Ovary (tissue), 9 donors: ENCODE data around the gene MAPKAP1. TPM values are rescaled to one million over a fixed set of nuclear protein-coding genes. Genes with fewer than 3 reads are reported as not detected.

Experiments
- DNase-seq, 5 donors: peaks; one replicate each; pipeline ENCODE4 v3.0.0-alpha.2; 2019 to 2020
- H3K27ac ChIP-seq, 2 donors: fragments of 200-600 bp; one replicate each; pipeline versions ENCODE4 v1.5.1 to v1.8.0; 2019 to 2022
- H3K27me3 ChIP-seq: fragments of 200-600 bp; one replicate; pipeline ENCODE4 v1.8.0; 2022
- H3K36me3 ChIP-seq: fragments of 200-600 bp; sonication (generic); one replicate; pipeline ENCODE4 v1.5.1; 2019
- H3K4me1 ChIP-seq: one replicate; pipeline ENCODE4 v1.8.1; 2013; ENCODE audit warnings: mild to moderate bottlenecking, moderate library complexity; ENCODE audit not compliant: insufficient read depth
- H3K4me3 ChIP-seq: fragments of 200-600 bp; sonication (generic); one replicate; pipeline ENCODE4 v1.5.1; 2017
- H3K9me3 ChIP-seq, 2 donors: fragments of 200-600 bp in 1 of 2; sonication (generic) in 1 of 2; one replicate each; pipeline versions ENCODE4 v1.5.1 to v1.8.1; 2013 to 2019; ENCODE audit warnings: mild to moderate bottlenecking in 1 of 2, moderate library complexity in 1 of 2
- EP300 ChIP-seq: sonication (generic); formaldehyde crosslinking; IDR thresholded peaks from one replicate; pipeline ENCODE4 v1.6.1; 2017; ENCODE audit warnings: antibody characterized with exemption
- POLR2A ChIP-seq: fragments of 450-650 bp; IDR thresholded peaks from one replicate; pipeline ENCODE4 v1.6.1; 2017; ENCODE audit warnings: antibody characterized with exemption, mild to moderate bottlenecking, moderate library complexity
- WGBS, 3 donors: extraction: QIAGEN DNeasy Blood & Tissue Kit in 1 of 3; methylation state at CpG; one replicate each; pipeline versions ENCODE4 v1.1.5 to v1.1.7; 2013 to 2017; 5-methylcytosine and 5-hydroxymethylcytosine counted together
- intact Hi-C, 4 donors: fragments of 100-400 bp; cut with DNase I; formaldehyde crosslinking; loops; one replicate each; pipeline versions ENCODE4 v1.11.0 to v1.15.1; 2022 to 2023
- polyA plus RNA-seq, 2 donors: library from polyadenylated mRNA; stranded (reverse); fragments of 200-250 nt in 1 of 2; fragments of 350-450 nt in 1 of 2; fragmentation: Illumina TruSeq in 1 of 2; extraction: RNeasy Lipid Tissue Mini Kit (QIAGEN cat#74804) in 1 of 2; gene quantifications; one replicate each; pipeline ENCODE4 v1.2.3, GENCODE V29; 2013 to 2014
- total RNA-seq, 7 donors: library from RNA; depleted of rRNA in 2 of 7; stranded (reverse); fragments of >200 nt in 2 of 7; fragmentation: NEBNext Ultra II Directional in 3 of 7; extraction: Animal tissue kit (Norgen Biotek cat#: 25700) in 3 of 7; gene quantifications; one replicate each; pipeline versions ENCODE4 v1.1.0 to v1.2.4, GENCODE V29; 2016 to 2023
- TF ChIP-seq, protein P1 (sequence below), 3 donors: fragments of 450-650 bp in 2 of 3; fragments of 200-600 bp in 1 of 3; IDR thresholded peaks; one replicate each; pipeline versions ENCODE4 v1.5.1 to v1.8.0; 2016 to 2022; ENCODE audit warnings: antibody characterized with exemption in 3 of 3, mild to moderate bottlenecking in 1 of 3
- donor health status: DM: no; HTN: no; CAD: no; lungs with moderate emphysema.
- donor health status: DM: no; HTN: no; CAD: no.
- donor health status: Bipolar disorder and iron deficiency.
- donor health status: DM: yes; HTN: yes; CAD: no.
- donor health status: DM: no; HTN: no; CAD: no.
- donor health status: DM: yes; HTN: yes; CAD: no.

The MAPKAP1 gene
- total and polyA plus RNA-seq, 9 donors: 43.3 to 86.5 (median 50.2) TPM

DNA sequence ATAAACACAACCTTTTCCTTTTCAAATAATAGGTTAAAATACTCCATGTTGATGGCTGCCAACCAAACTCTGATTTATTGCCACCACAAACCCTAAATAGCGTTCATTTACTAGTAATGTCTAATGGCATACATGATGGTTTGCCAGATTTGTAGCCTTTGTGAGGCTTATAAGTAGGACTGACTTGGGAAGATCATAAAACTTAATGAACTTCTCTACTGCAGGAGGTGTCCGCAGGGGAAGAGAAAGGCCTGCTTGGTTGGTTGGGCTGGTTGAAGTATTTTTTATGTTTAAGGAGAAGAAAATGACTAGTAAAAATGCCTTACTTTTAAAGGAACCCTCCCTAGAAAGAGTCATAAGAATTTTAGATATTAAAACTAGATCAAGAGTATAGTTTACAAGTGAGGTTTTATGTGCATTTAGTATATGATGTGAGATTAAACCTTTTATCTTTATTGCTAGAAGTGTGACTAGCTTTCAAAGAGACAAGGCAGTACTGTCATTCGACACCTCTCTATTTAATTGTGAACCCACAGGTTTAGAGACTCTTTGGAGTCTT lies 45.1 kb upstream of the MAPKAP1 start:
- H3K4me1 ChIP-seq: peaks cover 5% of the 10 kb centered on the region
- WGBS, 3 donors: 37 to 66% (median 47%) methylated on average over 3 of the region's 3 CpGs
- H3K36me3 ChIP-seq: no peaks in the 10 kb centered on the region
- peak overlapping the region in 1 of 2 donors; percentile 19 for H3K27ac ChIP-seq
- no peak for DNase-seq
- intact Hi-C loops: no loop called here
- no peaks in the 10 kb centered on the region for H3K27me3 ChIP-seq
- TF ChIP-seq POLR2A: no peak
- TF ChIP-seq EP300: no peak
- TF ChIP-seq, protein P1, sequence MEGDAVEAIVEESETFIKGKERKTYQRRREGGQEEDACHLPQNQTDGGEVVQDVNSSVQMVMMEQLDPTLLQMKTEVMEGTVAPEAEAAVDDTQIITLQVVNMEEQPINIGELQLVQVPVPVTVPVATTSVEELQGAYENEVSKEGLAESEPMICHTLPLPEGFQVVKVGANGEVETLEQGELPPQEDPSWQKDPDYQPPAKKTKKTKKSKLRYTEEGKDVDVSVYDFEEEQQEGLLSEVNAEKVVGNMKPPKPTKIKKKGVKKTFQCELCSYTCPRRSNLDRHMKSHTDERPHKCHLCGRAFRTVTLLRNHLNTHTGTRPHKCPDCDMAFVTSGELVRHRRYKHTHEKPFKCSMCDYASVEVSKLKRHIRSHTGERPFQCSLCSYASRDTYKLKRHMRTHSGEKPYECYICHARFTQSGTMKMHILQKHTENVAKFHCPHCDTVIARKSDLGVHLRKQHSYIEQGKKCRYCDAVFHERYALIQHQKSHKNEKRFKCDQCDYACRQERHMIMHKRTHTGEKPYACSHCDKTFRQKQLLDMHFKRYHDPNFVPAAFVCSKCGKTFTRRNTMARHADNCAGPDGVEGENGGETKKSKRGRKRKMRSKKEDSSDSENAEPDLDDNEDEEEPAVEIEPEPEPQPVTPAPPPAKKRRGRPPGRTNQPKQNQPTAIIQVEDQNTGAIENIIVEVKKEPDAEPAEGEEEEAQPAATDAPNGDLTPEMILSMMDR (IDR thresholded peaks at IDR 0.05): no peak
- no peaks in the 10 kb centered on the region for H3K9me3 ChIP-seq
- no peak overlapping the region for H3K4me3 ChIP-seq

DNA sequence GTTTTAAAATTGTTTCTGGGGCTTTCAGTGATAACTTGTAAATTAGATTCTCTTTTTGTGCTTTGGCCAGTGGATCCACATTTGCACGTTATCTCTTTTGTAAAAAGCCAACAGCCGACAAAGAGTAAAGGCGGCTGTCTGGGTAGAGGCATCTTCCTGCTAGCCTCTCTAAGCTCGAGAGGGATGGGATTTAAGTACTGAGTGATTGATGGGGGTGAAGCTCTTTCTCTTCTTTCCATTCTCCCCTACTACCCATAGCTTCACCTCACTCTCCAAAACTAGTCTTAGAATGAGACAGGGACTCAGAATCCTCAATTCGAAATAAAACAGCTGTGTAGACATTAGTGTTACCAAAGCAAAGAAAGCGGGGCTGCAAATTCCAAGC lies 43.6 kb upstream of the MAPKAP1 start:
- H3K36me3 ChIP-seq: no peaks in the 10 kb centered on the region
- peak overlapping the region; percentile 23 for H3K4me3 ChIP-seq
- H3K27me3 ChIP-seq: no peaks in the 10 kb centered on the region
- peak overlapping the region in 1 of 2 donors; percentile 81 for H3K27ac ChIP-seq
- no peaks in the 10 kb centered on the region for H3K9me3 ChIP-seq
- H3K4me1 ChIP-seq: peaks cover 1% of the 10 kb centered on the region
- DNase-seq: no peak
- TF ChIP-seq, protein P1 (IDR thresholded peaks at IDR 0.05): no peak
- TF ChIP-seq POLR2A (no peak), EP300 (no peak)
- intact Hi-C loops: no loop called here
- 14 to 15% (median 15%) methylated on average over 6 of the region's 6 CpGs for WGBS, 3 donors

DNA sequence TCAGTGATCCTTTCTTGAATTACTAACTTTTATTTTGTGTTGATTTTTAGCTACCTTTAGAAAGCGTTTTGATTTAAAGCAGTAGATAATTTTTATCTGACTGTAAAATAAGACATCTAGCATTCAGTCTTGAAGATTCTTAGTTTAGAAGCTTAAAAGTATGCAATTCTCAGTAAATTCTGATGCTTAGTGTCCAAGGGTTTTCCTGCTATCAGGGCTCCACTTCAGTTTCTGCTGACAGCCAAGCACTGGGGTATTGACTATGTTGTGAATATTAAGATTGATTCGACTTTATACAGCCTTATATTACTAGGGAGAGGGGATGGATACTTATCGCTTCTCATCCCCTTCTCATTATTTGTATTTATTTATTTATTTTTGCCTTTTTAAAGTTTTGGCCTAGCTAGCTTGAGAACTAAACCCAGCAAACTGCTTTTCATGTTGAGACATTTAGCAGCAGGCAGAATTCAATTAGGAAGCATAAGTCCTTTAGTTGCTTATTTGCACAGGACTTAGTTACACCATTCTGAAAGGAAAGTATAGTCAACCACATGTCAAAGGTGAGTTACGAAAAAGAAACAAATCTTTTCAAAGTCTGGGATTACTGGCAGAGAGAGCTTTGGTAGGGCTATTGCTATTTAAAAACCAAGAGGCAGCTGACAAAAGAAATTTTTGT lies 43.1 kb upstream of the MAPKAP1 start:
- no peak for TF ChIP-seq POLR2A
- TF ChIP-seq, protein P1 (IDR thresholded peaks at IDR 0.05): no peak
- no peak for TF ChIP-seq EP300
- Histone ChIP-seq H3K4me3 (peak overlapping the region; percentile 23), H3K27me3 (no peaks in the 10 kb centered on the region), H3K27ac (peak overlapping the region in 1 of 2 donors; percentile 81), H3K36me3 (no peaks in the 10 kb centered on the region), H3K4me1 (peaks cover 1% of the 10 kb centered on the region), H3K9me3 (no peaks in the 10 kb centered on the region)
- 15 to 26% (median 24%) methylated on average over 4 of the region's 4 CpGs for whole genome bisulfite sequencing, 3 donors
- intact Hi-C loops: loop anchor here in 2 of 4 donors (5.0 to 10.0 kb wide), 4 partner anchors 137 to 475 kb away; no protein-coding TSS in a partner anchor
- no peak for DNase-seq

DNA sequence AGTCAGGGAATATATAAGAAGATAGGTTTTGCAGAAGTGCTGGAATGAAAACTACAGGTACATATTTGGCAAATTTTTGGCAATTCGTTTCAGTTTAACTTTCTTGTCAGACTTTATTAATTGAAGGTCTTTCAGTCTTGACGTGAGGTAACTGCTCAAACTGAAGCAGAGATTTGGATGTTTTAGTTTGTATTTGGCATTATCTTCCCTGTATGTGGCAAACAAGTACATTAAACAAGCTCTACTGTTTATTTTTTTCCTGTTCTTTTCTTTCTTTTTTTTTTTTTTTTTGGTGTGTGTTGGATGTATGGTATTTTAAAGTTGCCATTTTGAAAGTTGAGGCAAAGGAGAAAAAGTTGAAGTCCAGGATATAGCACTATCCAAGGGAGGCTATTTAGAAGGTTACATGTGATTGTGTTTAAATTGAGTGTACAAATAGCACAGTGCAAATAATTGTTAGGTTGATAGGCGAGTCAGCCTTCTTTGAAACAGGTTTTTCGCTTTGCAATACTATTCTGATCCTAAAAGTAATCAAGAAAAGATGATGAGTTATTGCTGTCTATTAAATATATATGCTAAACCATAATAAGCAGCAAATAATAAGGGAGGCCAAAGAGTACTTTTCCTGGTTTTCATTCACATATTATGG lies 42.4 kb upstream of the MAPKAP1 start:
- H3K4me3 ChIP-seq: peak overlapping the region; percentile 77
- peak overlapping the region; percentile 80 to 81 for H3K27ac ChIP-seq
- 34 to 40% (median 36%) methylated on average over 4 of the region's 4 CpGs for WGBS, 3 donors
- no peaks in the 10 kb centered on the region for H3K9me3 ChIP-seq
- TF ChIP-seq POLR2A (no peak), EP300 (no peak)
- TF ChIP-seq, protein P1 (IDR thresholded peaks at IDR 0.05): no peak
- H3K4me1 ChIP-seq: peaks cover 1% of the 10 kb centered on the region
- intact Hi-C loops: loop anchor here in 2 of 4 donors (5.0 to 10.0 kb wide), 4 partner anchors 138 to 475 kb away; no protein-coding TSS in a partner anchor
- DNase-seq: no peak
- H3K36me3 ChIP-seq: no peaks in the 10 kb centered on the region
- H3K27me3 ChIP-seq: no peaks in the 10 kb centered on the region
